ENCODE data around the gene SERINC4. TPM values are rescaled to one million over a fixed set of nuclear protein-coding genes. Genes with fewer than 3 reads are reported as not detected.
"Not testable (repeated sequence)": the region's sequence is repeated elsewhere in the genome, so short reads cannot be mapped to it uniquely, and the experiment has no call there.

Gene SERINC4
- polyA plus RNA-seq (2013, experiment 1 of 2): not detected
- polyA plus RNA-seq (2013, experiment 2 of 2): not detected

DNA sequence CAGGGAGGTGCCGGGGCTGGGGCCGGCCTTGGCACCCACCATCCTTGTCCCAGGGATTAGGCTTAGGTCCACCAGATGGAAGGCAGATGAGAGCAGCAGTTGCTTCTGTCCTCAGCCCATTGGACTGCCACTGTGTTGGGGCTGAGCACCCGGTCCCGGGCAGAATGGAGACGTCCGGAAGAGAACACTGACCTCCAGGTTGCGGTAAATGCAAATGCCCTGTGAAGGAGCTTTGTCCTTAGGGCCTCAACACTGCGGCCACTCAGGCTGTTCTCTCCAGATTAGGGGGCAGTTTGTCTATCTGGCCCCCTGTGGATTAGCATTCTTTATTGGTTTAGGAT, at the start of gene SERINC4:
Gene SERINC4 (minus strand): TSS at position 276 of the 341 bp plus-strand sequence. CDS start 234 bp downstream, at position 42.
- peak within 1 kb of the TSS; percentile 90 for H3K4me3 ChIP-seq (ENCODE audit: extremely low read depth, insufficient read depth, low read length, poor library complexity, severe bottlenecking)
- H3K9me3 ChIP-seq (ENCODE audit: control insufficient read depth, low read length): peaks cover 6% of the 10 kb centered on the region
- H3K36me3 ChIP-seq (ENCODE audit: control insufficient read depth, insufficient read depth, low read length): peaks cover 84% of the 10 kb centered on the region
- peaks cover 25% of the 10 kb centered on the region for H3K4me1 ChIP-seq (ENCODE audit: control insufficient read depth, insufficient read depth, low read length, poor library complexity, severe bottlenecking)
- 98 to 99% methylated on average over 8 of the region's 8 CpGs for WGBS, 2 experiments (ENCODE audit: insufficient coverage in 2 of 2)
- H3K27ac ChIP-seq (ENCODE audit: low read depth, low read length, severe bottlenecking): peak within 1 kb of the TSS; percentile 85

- Histone ChIP-seq H3K4me3 (ENCODE audit: extremely low read depth, insufficient read depth, low read length, poor library complexity, severe bottlenecking) (no peak overlapping the region), H3K27ac (ENCODE audit: low read depth, low read length, severe bottlenecking) (no peak overlapping the region), H3K36me3 (ENCODE audit: control insufficient read depth, insufficient read depth, low read length) (peaks cover 26% of the 10 kb centered on the region), H3K9me3 (ENCODE audit: control insufficient read depth, low read length) (no peaks in the 10 kb centered on the region), H3K4me1 (ENCODE audit: control insufficient read depth, insufficient read depth, low read length, poor library complexity, severe bottlenecking) (no peaks in the 10 kb centered on the region)
Measured at GRCh38 chr15:43845421-43845820, 45.4 kb upstream of the SERINC4 start.

DNA sequence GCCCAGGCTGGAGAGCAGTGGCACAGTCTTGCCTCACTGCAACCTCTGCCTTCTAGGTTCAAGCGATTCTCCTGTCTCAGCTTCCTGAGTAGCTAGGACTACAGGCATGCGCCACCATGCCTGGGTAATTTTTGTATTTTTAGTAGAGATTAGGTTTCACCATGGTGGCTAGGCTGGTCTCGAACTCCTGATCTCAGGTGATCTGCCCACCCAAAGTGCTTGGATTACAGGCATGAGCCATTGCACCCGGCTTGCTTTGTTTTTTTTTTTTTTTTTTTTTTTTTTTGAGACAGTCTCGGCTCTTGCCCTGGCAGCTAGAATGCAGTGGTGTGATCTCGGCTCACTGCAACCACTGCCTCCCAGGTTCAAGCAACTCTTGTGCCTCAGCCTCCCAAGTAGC, 32.5 kb upstream of the SERINC4 start:
- not testable (repeated sequence) for H3K27ac ChIP-seq (ENCODE audit: low read depth, low read length, severe bottlenecking); H3K9me3 ChIP-seq (ENCODE audit: control insufficient read depth, low read length); H3K4me3 ChIP-seq (ENCODE audit: extremely low read depth, insufficient read depth, low read length, poor library complexity, severe bottlenecking); H3K4me1 ChIP-seq (ENCODE audit: control insufficient read depth, insufficient read depth, low read length, poor library complexity, severe bottlenecking)
- 94 to 96% methylated on average over 3 of the region's 6 CpGs for WGBS, 2 experiments (ENCODE audit: insufficient coverage in 2 of 2)
- peaks cover 26% of the 10 kb centered on the region for H3K36me3 ChIP-seq (ENCODE audit: control insufficient read depth, insufficient read depth, low read length)

GRCh38 chr15:43831519-43832052, 31.6 kb upstream of the SERINC4 start:
- not testable (repeated sequence) for H3K27ac ChIP-seq (ENCODE audit: low read depth, low read length, severe bottlenecking); H3K4me1 ChIP-seq (ENCODE audit: control insufficient read depth, insufficient read depth, low read length, poor library complexity, severe bottlenecking); H3K4me3 ChIP-seq (ENCODE audit: extremely low read depth, insufficient read depth, low read length, poor library complexity, severe bottlenecking); H3K9me3 ChIP-seq (ENCODE audit: control insufficient read depth, low read length)
- WGBS, 2 experiments (ENCODE audit: insufficient coverage in 2 of 2): 94 to 95% methylated on average over 11 of the region's 14 CpGs
- peaks cover 26% of the 10 kb centered on the region for H3K36me3 ChIP-seq (ENCODE audit: control insufficient read depth, insufficient read depth, low read length)

DNA sequence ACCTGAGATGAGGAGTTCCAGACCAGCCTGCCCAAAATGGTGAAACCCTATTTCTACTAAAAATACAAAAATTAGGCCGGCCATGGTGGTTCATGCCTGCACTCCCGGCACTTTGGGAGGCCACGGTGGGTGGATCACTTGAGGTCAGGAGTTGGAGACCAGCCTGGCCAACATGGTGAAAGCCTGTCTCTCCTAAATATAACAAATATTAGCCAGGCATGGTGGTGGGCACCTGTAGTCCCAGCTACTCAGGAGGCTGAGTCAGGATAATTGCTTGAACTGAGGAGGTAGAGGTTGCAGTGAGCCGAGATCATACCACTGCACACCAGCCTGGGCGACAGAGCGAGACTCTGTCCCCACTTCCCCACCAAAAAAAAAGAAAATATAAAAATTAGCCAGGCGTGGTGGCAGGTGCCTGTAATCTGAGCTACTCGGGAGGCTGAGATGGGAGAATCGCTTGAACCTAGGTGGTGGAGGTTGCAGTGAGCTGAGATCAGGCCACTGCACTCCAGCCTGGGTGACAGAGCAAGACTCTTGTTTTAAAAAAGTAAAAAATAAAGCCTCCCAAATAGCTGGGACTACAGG, 30.8 kb upstream of the SERINC4 start:
- H3K4me1 ChIP-seq (ENCODE audit: control insufficient read depth, insufficient read depth, low read length, poor library complexity, severe bottlenecking); H3K9me3 ChIP-seq (ENCODE audit: control insufficient read depth, low read length); H3K27ac ChIP-seq (ENCODE audit: low read depth, low read length, severe bottlenecking); H3K4me3 ChIP-seq (ENCODE audit: extremely low read depth, insufficient read depth, low read length, poor library complexity, severe bottlenecking): not testable (repeated sequence)
- WGBS, 2 experiments (ENCODE audit: insufficient coverage in 2 of 2): 98 to 100% methylated on average over 3 to 7 of the region's 9 CpGs
- peaks cover 22% of the 10 kb centered on the region for H3K36me3 ChIP-seq (ENCODE audit: control insufficient read depth, insufficient read depth, low read length)

DNA sequence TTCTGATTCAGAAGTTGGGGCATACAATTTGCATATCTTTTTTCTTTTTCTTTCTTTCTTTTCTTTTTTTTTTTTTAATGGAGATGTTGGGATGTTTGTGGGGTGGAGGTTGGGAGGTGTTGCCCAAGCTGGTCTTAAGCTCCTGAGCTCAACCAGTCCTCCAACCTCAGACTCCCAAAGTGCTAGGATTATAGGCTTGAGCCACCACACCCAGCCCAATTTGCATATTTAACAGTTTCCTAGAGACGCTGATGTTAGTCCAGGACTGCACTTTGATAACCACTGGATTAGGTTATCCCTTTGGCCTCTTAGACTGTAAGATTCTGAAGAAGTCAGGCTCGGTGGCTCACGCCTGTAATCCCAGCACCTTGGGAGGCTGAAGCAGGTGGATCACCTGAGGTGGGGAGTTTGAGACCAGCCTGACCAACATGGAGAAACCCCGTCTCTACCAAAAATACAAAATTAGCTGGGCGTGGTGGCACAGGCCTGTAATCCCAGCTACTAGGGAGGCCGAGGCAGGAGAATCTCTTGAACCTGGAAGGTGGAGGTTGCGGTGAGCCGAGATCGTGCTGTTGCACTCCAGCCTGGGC, 30.0 kb upstream of the SERINC4 start:
- H3K4me1 ChIP-seq (ENCODE audit: control insufficient read depth, insufficient read depth, low read length, poor library complexity, severe bottlenecking); H3K27ac ChIP-seq (ENCODE audit: low read depth, low read length, severe bottlenecking); H3K9me3 ChIP-seq (ENCODE audit: control insufficient read depth, low read length); H3K4me3 ChIP-seq (ENCODE audit: extremely low read depth, insufficient read depth, low read length, poor library complexity, severe bottlenecking): not testable (repeated sequence)
- H3K36me3 ChIP-seq (ENCODE audit: control insufficient read depth, insufficient read depth, low read length): peaks cover 19% of the 10 kb centered on the region
- WGBS, 2 experiments (ENCODE audit: insufficient coverage in 2 of 2): 92 to 95% methylated on average over 6 of the region's 9 CpGs

GRCh38 chr15:43828061-43828657, 28.1 kb upstream of the SERINC4 start:
- peaks cover 11% of the 10 kb centered on the region for H3K36me3 ChIP-seq (ENCODE audit: control insufficient read depth, insufficient read depth, low read length)
- no peak overlapping the region for H3K4me3 ChIP-seq (ENCODE audit: extremely low read depth, insufficient read depth, low read length, poor library complexity, severe bottlenecking)
- no peak overlapping the region for H3K27ac ChIP-seq (ENCODE audit: low read depth, low read length, severe bottlenecking)
- 90% methylated on average over 2 of the region's 6 CpGs; no CpG with 5 or more reads in 1 of the 2 experiments for WGBS, 2 experiments (ENCODE audit: insufficient coverage in 2 of 2)
- H3K9me3 ChIP-seq (ENCODE audit: control insufficient read depth, low read length): peaks cover 3% of the 10 kb centered on the region
- H3K4me1 ChIP-seq (ENCODE audit: control insufficient read depth, insufficient read depth, low read length, poor library complexity, severe bottlenecking): no peaks in the 10 kb centered on the region

DNA sequence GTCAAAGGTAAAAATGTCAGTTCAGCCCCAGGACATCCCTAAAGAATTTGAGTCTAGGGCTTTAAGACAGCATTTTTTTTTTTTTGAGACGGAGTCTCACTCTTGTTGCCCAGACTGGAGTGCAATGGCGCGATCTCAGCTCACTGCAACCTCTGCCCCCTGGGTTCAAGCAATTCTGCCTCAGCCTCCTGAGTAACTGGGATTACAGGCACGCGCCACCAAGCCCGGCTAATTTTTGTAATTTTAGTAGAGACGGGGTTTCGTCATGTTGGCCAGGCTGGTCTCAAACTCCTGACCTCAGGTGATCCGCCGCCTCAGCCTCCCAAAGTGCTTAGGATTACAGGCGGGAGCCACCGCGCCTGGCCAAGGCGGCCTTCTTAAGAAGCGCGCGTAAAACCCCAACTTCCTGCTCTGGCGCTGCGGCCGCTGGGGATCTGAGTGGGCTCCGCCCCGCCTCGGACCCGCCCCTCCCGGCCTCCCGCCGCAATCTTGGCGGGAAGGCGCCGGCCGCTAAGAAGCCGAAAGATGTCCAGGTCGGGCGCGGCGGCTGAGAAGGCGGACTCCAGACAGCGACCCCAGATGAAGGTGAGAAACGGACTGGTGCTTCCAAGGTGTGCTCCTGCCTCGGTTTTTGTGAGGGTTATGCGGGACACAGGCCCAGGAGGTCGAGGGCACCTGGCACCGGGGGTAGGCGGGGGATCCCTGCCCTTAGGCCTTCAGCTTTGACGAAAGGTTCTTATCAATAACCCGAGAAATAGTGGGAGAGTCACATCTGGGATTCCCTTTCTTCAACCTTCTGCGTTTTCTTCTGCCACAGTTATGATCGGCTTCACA, 26.7 kb upstream of the SERINC4 start, which contains the start of gene WDR76:
Gene WDR76 (plus strand): TSS at position 495 of the 834 bp plus-strand sequence. CDS start 31 bp downstream, at position 526.
- Histone ChIP-seq H3K4me3 (ENCODE audit: extremely low read depth, insufficient read depth, low read length, poor library complexity, severe bottlenecking) (peak within 1 kb of the TSS; percentile 29), H3K9me3 (ENCODE audit: control insufficient read depth, low read length) (peaks cover 3% of the 10 kb centered on the region), H3K27ac (ENCODE audit: low read depth, low read length, severe bottlenecking) (no peak within 1 kb of the TSS), H3K36me3 (ENCODE audit: control insufficient read depth, insufficient read depth, low read length) (peaks cover 9% of the 10 kb centered on the region), H3K4me1 (ENCODE audit: control insufficient read depth, insufficient read depth, low read length, poor library complexity, severe bottlenecking) (no peaks in the 10 kb centered on the region)
- WGBS, 2 experiments (ENCODE audit: insufficient coverage in 2 of 2): 20 to 22% methylated on average over 43 to 48 of the region's 48 CpGs

DNA sequence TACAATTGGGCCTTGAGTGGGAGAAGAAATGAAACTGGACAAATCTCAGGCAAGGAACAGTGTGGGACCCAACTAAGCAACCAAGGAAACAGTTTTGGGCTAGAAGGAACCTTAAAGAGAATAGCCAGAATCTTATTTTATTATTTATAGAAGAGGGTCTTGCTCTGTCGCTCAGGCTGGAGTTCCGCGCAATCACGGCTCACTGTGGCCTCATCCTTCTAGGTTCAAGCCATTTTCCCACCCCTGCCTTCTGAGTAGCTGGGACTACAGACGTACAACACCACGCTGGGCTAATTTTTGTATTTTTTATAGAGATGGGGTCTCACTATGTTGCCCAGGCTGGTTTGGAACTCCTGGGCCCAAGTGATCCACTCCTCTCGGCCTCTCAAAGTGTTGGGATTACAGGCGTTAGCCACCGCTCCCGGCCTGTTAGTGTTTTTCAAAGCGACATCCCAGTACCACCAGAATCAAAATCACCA, 26.0 kb upstream of the SERINC4 start:
- Histone ChIP-seq H3K4me1 (ENCODE audit: control insufficient read depth, insufficient read depth, low read length, poor library complexity, severe bottlenecking) (no peaks in the 10 kb centered on the region), H3K36me3 (ENCODE audit: control insufficient read depth, insufficient read depth, low read length) (peaks cover 9% of the 10 kb centered on the region), H3K27ac (ENCODE audit: low read depth, low read length, severe bottlenecking) (no peak overlapping the region), H3K9me3 (ENCODE audit: control insufficient read depth, low read length) (peaks cover 3% of the 10 kb centered on the region), H3K4me3 (ENCODE audit: extremely low read depth, insufficient read depth, low read length, poor library complexity, severe bottlenecking) (no peak overlapping the region)
- 95 to 100% methylated on average over 7 to 9 of the region's 11 CpGs for WGBS, 2 experiments (ENCODE audit: insufficient coverage in 2 of 2)

DNA sequence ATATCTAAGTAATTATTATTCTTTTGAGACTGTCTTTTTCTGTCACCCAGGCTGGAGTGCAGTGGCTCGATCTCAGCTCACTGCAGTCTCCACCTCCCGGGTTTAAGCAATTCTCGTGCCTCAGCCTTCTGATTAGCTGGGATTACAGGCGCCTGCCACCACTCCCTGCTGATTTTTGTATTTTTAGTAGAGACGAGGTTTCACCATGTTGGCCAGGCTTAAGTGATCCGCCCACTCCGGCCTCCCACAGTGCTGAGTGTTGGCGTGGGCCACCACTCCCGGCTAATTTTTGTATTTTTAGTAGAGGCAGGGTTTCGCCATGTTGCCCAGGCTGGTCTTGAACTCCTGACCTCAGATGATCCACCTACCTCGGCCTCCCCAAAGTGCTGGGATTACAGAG, 25.3 kb upstream of the SERINC4 start:
- 86 to 89% methylated on average over 9 to 11 of the region's 11 CpGs for WGBS, 2 experiments (ENCODE audit: insufficient coverage in 2 of 2)
- not testable (repeated sequence) for H3K27ac ChIP-seq (ENCODE audit: low read depth, low read length, severe bottlenecking); H3K4me1 ChIP-seq (ENCODE audit: control insufficient read depth, insufficient read depth, low read length, poor library complexity, severe bottlenecking); H3K9me3 ChIP-seq (ENCODE audit: control insufficient read depth, low read length); H3K4me3 ChIP-seq (ENCODE audit: extremely low read depth, insufficient read depth, low read length, poor library complexity, severe bottlenecking); H3K36me3 ChIP-seq (ENCODE audit: control insufficient read depth, insufficient read depth, low read length)
